Transverse colon (tissue), 4 donors: ENCODE measurements around the gene ATP2A1.

Experiments
- POLR2A ChIP-seq: fragments of 450-650 bp; IDR thresholded peaks from one replicate; pipeline ENCODE4 v1.6.1; 2016; ENCODE audit warnings: antibody characterized with exemption, mild to moderate bottlenecking, moderate library complexity
- POLR2AphosphoS5 ChIP-seq, 3 donors: sonication (generic); formaldehyde crosslinking; IDR thresholded peaks; one replicate each; pipeline ENCODE4 v1.6.1; 2016; ENCODE audit warnings: antibody characterized with exemption in 3 of 3
- TF ChIP-seq, protein P1 (sequence below), 5 experiments: fragments of 200-600 bp in 3 of 5; fragments of 450-650 bp in 2 of 5; sonication (generic) in 3 of 5; IDR thresholded peaks; 1 replicate in 2 of 5; 2 replicates in 3 of 5; pipeline ENCODE4 v1.5.1; 2016 to 2017; ENCODE audit warnings: antibody characterized with exemption in 5 of 5, inconsistent platforms in 3 of 5, mild to moderate bottlenecking in 2 of 5, moderate library complexity in 1 of 5

DNA sequence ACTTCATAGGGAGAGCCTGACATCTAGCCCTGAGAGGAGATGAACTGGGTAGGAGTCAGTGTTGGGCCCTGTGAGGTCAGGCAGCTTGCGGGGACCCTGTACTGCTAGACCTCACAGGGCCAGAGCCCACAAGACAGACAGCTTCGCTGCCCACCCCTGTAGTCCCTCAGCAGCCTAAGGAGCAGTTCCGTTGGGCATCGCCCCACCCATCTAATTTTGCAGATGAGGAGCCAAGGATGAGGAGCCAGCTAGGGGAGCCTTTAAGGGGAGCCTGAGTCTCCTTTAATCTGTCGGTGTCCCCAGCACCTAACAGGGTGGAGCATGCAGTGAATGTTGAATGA lies 31.4 kb upstream of the ATP2A1 start:
- no peak for TF ChIP-seq POLR2A
- TF ChIP-seq POLR2AphosphoS5 (IDR thresholded peaks at IDR 0.05): no peak
- TF ChIP-seq, protein P1, sequence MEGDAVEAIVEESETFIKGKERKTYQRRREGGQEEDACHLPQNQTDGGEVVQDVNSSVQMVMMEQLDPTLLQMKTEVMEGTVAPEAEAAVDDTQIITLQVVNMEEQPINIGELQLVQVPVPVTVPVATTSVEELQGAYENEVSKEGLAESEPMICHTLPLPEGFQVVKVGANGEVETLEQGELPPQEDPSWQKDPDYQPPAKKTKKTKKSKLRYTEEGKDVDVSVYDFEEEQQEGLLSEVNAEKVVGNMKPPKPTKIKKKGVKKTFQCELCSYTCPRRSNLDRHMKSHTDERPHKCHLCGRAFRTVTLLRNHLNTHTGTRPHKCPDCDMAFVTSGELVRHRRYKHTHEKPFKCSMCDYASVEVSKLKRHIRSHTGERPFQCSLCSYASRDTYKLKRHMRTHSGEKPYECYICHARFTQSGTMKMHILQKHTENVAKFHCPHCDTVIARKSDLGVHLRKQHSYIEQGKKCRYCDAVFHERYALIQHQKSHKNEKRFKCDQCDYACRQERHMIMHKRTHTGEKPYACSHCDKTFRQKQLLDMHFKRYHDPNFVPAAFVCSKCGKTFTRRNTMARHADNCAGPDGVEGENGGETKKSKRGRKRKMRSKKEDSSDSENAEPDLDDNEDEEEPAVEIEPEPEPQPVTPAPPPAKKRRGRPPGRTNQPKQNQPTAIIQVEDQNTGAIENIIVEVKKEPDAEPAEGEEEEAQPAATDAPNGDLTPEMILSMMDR (IDR thresholded peaks at IDR 0.05): no peak
